Measurements from ENCODE around the gene OGFOD3.
"Not testable (repeated sequence)": the region's sequence is repeated elsewhere in the genome, so short reads cannot be mapped to it uniquely, and the experiment has no call there.

The OGFOD3 gene

DNA sequence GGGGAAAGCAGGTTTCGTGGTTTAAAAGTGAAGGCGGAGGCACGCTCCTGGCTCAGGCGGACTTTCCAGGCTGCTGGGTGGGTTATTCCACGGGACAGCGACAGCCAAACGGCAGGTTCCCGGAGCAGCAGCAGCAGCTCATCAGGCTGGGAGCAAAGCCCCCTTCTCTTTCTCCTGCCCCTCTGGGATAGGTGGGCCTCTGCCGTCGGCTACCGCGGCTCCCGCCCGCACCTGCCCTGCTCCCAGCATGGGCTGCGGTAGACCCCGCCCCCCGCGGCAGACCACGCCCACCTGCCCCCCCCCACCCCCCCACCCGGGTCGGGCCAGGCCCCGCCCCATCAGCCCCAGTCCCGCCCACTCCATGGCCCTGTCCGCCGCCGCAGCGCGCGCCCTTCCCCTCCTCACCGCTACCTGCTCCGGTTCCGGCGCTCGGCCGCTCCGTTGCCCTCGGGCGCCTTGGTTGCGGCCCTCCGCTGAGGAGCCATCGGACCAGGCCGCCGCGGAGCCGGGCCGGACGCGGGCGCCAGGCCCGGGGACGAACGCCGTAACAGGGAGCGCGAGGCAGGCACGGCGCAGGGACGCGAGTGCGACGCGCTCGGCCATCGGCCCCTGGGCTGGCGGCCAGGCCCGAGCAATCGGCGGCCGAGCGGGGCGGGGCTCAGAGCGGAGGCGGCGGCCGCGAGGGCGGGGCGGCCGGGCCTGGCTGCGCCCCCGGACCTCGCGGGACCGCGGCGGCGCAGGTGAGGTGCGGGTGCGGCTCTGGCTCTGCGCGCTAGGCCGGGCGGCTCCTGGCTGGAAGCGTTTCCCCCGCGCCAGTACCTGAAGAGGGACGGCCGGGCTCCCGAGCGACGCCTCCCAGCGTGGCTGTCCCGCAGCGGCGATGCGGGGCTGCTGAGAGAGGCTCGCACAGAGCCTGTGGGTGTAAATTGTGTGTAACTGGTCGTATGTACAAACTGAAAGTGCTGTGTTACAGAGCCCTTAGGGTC lies at the start of gene OGFOD3, which contains the start of gene HEXD:
Gene OGFOD3, minus strand, starts transcription at position 586 of the 986 bp plus-strand sequence. Its CDS starts 101 bp downstream, at position 485.
Gene HEXD, plus strand, starts transcription at position 347 of the 986 bp plus-strand sequence. CDS start 1,453 bp downstream, outside the sequence.
- Mint-ChIP-seq H3K4me3 (peak within 1 kb of the TSS; percentile 77 to 87), H3K9me3 (no peaks in the 10 kb centered on the region), H3K4me1 (peaks cover 12 to 35% of the 10 kb centered on the region in 2 donors), H3K27ac (peak within 1 kb of the TSS; percentile 31), H3K36me3 (peaks cover 36 to 49% of the 10 kb centered on the region in 2 donors), H3K27me3 (no peaks in the 10 kb centered on the region)
- peak; percentile 86 to 89 for ATAC-seq (replicated peaks)
- peak; percentile 86 for DNase-seq

DNA sequence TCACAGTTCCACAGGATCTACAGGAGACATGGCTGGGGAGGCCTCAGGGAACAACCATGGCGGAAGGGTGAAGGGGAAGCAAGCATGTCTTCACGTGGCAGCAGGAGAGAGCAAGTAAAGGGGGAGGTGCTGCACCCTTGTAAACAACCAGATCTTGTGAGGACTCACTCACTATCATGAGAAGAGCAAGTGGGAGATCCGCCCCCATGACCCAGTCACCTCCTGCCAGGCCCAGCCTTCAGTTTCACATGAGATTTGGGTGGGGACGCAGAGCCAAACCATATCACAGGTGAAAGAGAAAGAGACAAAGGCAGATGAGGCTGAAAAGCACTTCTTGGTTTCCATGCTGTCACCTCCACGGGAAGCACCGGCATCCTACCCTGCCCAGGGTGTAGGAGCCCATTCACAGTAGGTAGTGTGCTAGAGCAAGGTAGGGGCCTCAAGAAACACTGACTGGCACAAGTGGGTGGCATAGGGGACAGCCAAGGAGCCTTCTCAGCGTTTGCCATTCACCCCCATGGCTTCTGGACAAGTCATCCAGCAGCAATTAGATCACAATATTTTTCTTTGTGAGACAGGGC lies 46.7 kb upstream of the OGFOD3 start:
- Mint-ChIP-seq H3K9me3 (no peaks in the 10 kb centered on the region), H3K36me3 (peaks cover 41 to 61% of the 10 kb centered on the region in 2 donors), H3K27me3 (no peaks in the 10 kb centered on the region), H3K4me1 (peaks cover 10% of the 10 kb centered on the region in 2 donors), H3K4me3 (no peak overlapping the region), H3K27ac (no peak overlapping the region)
- ATAC-seq (replicated peaks) (no peak), DNase-seq (no peak)

DNA sequence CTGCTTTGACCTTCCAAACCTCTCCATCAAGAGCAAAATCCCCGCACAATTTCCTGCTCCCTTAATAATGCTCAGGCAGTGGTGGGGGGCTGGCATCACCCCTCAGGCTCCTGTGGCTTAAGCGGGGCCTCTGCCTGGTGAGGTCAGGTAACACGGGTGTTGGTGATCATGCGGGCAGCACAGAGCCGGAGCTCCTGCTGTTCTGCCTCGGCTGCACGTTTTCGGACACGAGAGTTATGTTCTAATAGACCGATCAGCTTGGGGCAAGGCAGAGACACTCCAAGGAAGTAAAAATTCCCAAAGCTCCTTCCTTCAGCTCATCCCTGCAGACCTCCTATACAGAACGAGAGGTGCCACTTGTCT lies 46.2 kb upstream of the OGFOD3 start:
- Mint-ChIP-seq H3K9me3 (no peaks in the 10 kb centered on the region), H3K27ac (no peak overlapping the region), H3K36me3 (peaks cover 39 to 58% of the 10 kb centered on the region in 2 donors), H3K4me1 (peaks cover 10 to 12% of the 10 kb centered on the region in 2 donors), H3K4me3 (no peak overlapping the region), H3K27me3 (no peaks in the 10 kb centered on the region)
- ATAC-seq (replicated peaks) (no peak), DNase-seq (no peak)

DNA sequence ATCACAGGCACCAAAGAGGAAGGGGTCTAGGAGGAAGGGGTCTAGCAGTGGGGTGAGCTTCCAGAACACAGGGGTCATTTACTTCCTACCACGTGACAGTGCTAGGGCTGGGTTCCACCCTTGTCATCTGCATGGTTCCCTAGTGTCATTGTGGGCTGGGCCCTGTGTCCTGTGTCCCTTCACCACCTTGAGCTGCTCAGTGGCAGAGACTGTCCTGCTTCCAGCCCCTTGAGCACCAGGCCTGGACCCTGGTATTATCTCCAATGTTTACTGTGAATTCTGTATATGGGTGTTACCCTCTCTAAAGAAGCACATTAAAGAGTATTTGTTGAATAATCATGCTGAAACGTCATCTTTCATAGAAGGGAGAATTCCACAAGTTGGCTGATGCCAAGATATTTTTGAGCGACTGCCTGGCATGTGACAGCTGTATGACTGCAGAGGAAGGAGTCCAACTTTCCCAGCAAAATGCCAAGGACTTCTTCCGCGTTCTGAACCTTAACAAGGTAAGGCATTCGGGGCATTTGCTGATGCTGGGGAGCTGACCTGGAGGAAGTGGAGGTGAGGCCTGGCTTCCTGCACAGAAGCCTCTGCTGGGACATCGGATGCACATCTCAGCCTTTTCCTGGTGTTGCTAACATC lies 45.7 kb upstream of the OGFOD3 start:
- no peak overlapping the region for H3K27ac Mint-ChIP-seq
- no peak overlapping the region for H3K4me3 Mint-ChIP-seq
- no peaks in the 10 kb centered on the region for H3K27me3 Mint-ChIP-seq
- no peaks in the 10 kb centered on the region for H3K9me3 Mint-ChIP-seq
- H3K36me3 Mint-ChIP-seq, result peaks cover 35 to 54% of the 10 kb centered on the region in 2 donors
- peaks cover 10 to 17% of the 10 kb centered on the region in 2 donors for H3K4me1 Mint-ChIP-seq
- ATAC-seq (replicated peaks), result no peak
- no peak for DNase-seq

DNA sequence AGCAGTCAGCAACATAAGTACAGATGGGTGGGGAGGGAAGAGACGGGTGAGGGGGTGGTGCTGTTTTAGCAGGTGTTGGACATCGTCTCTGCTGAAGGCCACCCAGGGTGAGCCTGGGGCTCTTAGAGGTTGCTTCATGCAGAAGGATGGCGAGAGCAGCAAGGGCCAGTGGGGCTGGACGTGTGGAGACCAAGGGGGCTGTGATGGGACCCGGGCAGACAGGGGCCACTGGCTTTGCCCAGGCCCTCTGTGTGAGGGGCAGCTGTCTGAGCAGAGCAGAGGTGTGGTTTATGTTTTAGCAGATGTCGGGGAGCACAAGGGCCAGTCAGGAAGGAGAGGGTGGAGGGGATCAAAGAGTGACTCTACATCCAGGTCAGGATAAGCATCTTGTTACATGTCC lies 45.0 kb upstream of the OGFOD3 start:
- peaks cover 10 to 19% of the 10 kb centered on the region in 2 donors for H3K4me1 Mint-ChIP-seq
- H3K27ac Mint-ChIP-seq, result no peak overlapping the region
- no peaks in the 10 kb centered on the region for H3K9me3 Mint-ChIP-seq
- no peaks in the 10 kb centered on the region for H3K27me3 Mint-ChIP-seq
- ATAC-seq (replicated peaks), result no peak
- no peak for DNase-seq
- H3K36me3 Mint-ChIP-seq, result peaks cover 30 to 48% of the 10 kb centered on the region in 2 donors
- no peak overlapping the region for H3K4me3 Mint-ChIP-seq

DNA sequence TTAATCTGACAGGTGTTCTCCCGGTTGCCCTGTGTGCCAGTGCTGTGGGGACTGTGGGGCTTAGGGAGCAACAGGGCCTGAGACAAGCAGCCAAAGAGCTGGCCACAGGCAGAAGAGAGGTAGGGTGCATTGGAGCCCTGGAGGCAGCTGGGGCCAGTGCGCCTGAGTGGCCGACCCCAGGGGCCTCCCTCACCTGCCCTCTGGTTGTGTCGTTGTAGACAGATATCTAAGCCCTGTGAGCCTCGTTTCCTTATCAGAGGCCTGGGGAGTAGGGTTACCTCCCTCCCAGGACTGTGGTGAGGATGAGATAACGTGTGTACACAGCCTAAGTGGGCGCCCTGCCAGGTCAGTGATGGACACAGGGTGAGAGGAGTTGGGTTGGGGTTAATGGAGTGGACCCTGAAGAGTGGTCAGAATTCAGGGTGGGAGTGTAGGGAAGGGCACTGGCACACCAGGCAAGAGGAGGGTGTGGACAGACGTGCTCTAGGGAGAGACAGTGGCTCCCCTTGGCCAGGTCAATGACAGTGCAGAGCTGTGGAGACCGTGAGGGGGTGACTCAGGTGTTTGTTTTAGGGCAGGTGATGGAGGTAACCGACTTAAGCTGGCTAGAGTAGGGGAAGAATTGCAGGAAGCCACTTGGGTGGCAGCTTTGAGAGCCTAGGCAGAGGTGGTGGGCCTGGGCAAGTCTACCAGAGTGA lies 43.6 kb upstream of the OGFOD3 start:
- ATAC-seq (replicated peaks) (no peak), DNase-seq (no peak)
- H3K27me3 Mint-ChIP-seq, result no peaks in the 10 kb centered on the region
- peaks cover 19 to 30% of the 10 kb centered on the region in 2 donors for H3K4me1 Mint-ChIP-seq
- no peak overlapping the region for H3K4me3 Mint-ChIP-seq
- H3K36me3 Mint-ChIP-seq, result peaks cover 26 to 45% of the 10 kb centered on the region in 2 donors
- H3K9me3 Mint-ChIP-seq, result no peaks in the 10 kb centered on the region
- peak overlapping the region; percentile 43 for H3K27ac Mint-ChIP-seq

- H3K36me3 Mint-ChIP-seq, result peaks cover 24 to 34% of the 10 kb centered on the region in 2 donors
- H3K27ac Mint-ChIP-seq; ATAC-seq (replicated peaks); DNase-seq; H3K9me3 Mint-ChIP-seq; H3K27me3 Mint-ChIP-seq: not testable (repeated sequence)
- peak overlapping the region in 1 of 2 donors; percentile 32 for H3K4me3 Mint-ChIP-seq
- peaks cover 20 to 37% of the 10 kb centered on the region in 2 donors for H3K4me1 Mint-ChIP-seq
Measured at GRCh38 chr17:82459936-82460335, 41.5 kb upstream of the OGFOD3 start.

DNA sequence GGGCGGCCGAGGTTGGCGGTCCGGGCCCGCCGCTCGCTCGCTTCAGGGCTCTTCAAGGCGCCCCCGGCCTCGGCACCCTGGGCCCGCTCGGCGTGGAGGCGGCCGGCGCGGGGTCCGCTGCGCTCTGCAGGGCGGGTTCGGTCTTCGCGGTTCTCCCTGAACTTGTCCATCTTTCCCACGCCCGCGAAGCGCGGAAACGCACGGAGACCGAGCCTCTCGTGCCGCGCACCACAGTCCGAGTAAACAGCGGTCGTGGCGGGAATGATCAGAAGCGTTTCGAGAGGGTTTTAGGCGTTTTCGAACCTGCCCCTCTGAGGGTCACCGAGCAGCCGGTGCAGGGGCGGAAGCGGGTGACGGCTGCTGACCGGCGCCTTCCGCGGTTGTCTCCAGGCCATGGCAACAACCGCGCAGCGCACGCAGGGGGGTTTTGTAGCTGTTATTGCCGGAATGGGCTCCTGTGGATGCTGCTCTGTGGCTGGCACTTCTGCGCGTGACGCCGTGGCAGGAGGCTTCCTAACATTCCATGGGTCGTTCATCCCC lies 40.6 kb upstream of the OGFOD3 start:
- Mint-ChIP-seq H3K27ac (peak overlapping the region; percentile 96), H3K4me3 (peak overlapping the region; percentile 93 to 94), H3K36me3 (peaks cover 20 to 25% of the 10 kb centered on the region in 2 donors), H3K27me3 (no peaks in the 10 kb centered on the region), H3K4me1 (peaks cover 20 to 37% of the 10 kb centered on the region in 2 donors), H3K9me3 (no peaks in the 10 kb centered on the region)
- DNase-seq, result no peak
- ATAC-seq (replicated peaks), result no peak

DNA sequence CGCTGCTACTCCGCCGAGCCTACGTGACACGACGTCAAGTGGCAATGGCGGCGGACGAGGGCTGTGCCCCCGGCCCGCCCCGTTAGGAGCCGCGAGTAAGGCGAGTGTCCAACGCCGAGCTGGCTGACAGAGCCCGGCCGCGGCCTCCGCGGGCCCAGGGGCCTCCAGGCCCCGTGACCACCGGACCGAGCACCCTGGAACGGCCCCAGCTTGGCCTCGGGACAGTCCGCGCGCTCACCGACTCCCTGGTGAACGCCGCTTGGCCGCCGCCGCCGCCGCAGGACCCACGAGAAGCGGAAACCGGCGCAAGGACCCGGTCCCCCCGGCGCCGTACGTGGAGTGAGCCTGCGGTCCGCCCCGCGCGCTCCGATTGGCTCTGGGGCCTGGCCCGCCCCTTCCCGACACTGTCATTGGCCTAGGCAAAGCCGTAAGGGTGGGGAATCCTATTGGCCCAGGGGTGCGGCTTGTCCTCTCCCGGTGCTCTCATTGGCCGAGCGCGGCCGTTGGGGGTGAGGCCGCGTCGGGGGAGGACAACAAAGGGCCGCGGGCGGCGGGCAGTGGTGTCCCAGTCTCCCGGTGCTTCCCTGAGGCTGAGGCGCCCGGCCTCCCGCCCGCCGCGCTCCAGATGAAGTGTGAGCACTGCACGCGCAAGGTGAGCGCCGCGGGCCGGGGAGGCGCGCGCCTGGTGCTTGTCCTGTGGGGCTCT lies 39.9 kb upstream of the OGFOD3 start, which contains the start of gene NARF:
Gene NARF, plus strand, starts transcription at position 563 of the 706 bp plus-strand sequence. Its CDS starts 63 bp downstream, at position 626.
- Mint-ChIP-seq H3K36me3 (peaks cover 16 to 19% of the 10 kb centered on the region in 2 donors), H3K4me1 (peaks cover 19 to 37% of the 10 kb centered on the region in 2 donors), H3K27me3 (no peaks in the 10 kb centered on the region), H3K27ac (peak within 1 kb of the TSS; percentile 97), H3K4me3 (peak within 1 kb of the TSS; percentile 93 to 94), H3K9me3 (no peaks in the 10 kb centered on the region)
- peak; percentile 94 for DNase-seq
- ATAC-seq (replicated peaks), result peak; percentile 97

- H3K27me3 Mint-ChIP-seq, result no peaks in the 10 kb centered on the region
- no peak for ATAC-seq (replicated peaks)
- H3K4me3 Mint-ChIP-seq, result peak overlapping the region; percentile 93 to 94
- no peak for DNase-seq
- H3K9me3 Mint-ChIP-seq, result no peaks in the 10 kb centered on the region
- peaks cover 16 to 37% of the 10 kb centered on the region in 2 donors for H3K4me1 Mint-ChIP-seq
- H3K36me3 Mint-ChIP-seq, result peaks cover 14 to 16% of the 10 kb centered on the region in 2 donors
- H3K27ac Mint-ChIP-seq, result peak overlapping the region; percentile 97
Measured at GRCh38 chr17:82457929-82458178, 39.5 kb upstream of the OGFOD3 start.

- H3K27me3 Mint-ChIP-seq, result no peaks in the 10 kb centered on the region
- H3K36me3 Mint-ChIP-seq, result peaks cover 10 to 11% of the 10 kb centered on the region in 2 donors
- H3K27ac Mint-ChIP-seq, result peak overlapping the region; percentile 97
- ATAC-seq (replicated peaks), result peak; percentile 19 to 20
- DNase-seq, result no peak
- H3K9me3 Mint-ChIP-seq, result no peaks in the 10 kb centered on the region
- H3K4me1 Mint-ChIP-seq, result peaks cover 16 to 33% of the 10 kb centered on the region in 2 donors
- peak overlapping the region; percentile 93 to 94 for H3K4me3 Mint-ChIP-seq
Measured at GRCh38 chr17:82457073-82457928, 38.9 kb upstream of the OGFOD3 start.

- DNase-seq; ATAC-seq (replicated peaks); H3K9me3 Mint-ChIP-seq; H3K4me3 Mint-ChIP-seq; H3K27ac Mint-ChIP-seq; H3K36me3 Mint-ChIP-seq; H3K27me3 Mint-ChIP-seq: not testable (repeated sequence)
- peaks cover 18 to 30% of the 10 kb centered on the region in 2 donors for H3K4me1 Mint-ChIP-seq
Measured at GRCh38 chr17:82453706-82454105, 35.3 kb upstream of the OGFOD3 start.

Data from stimulated activated naive B cell treated with anti-CD40 and anti-IgM and Interleukin-4, amounts not matched to agents 10 μg/mL and 1 μg/mL and 100 μg/mL, for 72 hours (primary cell).